Measurements from ENCODE around the gene CDC14B. TPM values are rescaled to one million over a fixed set of nuclear protein-coding genes. Genes with fewer than 3 reads are reported as not detected.

Gene CDC14B
- total and polyA plus RNA-seq, 2 experiments from 2014 or later: 48.5 to 49.4 TPM

DNA sequence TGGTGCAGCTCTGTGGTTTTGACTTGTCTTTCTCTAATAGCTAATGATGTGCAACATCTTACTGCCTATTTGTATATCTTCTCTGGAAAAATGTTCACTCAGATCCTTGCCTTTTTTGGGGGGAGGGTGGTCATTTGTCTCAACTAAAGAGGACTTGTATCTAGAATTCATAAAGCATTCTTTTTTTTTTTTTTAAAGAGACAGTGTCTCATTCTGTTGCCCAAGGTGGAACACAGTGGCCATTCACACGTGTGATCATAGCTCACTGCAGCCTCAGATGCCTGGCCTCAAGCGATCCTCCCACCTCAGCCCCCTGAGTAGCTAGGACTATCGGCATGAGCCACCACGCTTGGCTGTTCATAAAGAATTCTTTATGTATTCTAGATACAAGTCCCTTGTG lies 136.4 kb downstream of the CDC14B start:
- TF ChIP-seq, protein P1, sequence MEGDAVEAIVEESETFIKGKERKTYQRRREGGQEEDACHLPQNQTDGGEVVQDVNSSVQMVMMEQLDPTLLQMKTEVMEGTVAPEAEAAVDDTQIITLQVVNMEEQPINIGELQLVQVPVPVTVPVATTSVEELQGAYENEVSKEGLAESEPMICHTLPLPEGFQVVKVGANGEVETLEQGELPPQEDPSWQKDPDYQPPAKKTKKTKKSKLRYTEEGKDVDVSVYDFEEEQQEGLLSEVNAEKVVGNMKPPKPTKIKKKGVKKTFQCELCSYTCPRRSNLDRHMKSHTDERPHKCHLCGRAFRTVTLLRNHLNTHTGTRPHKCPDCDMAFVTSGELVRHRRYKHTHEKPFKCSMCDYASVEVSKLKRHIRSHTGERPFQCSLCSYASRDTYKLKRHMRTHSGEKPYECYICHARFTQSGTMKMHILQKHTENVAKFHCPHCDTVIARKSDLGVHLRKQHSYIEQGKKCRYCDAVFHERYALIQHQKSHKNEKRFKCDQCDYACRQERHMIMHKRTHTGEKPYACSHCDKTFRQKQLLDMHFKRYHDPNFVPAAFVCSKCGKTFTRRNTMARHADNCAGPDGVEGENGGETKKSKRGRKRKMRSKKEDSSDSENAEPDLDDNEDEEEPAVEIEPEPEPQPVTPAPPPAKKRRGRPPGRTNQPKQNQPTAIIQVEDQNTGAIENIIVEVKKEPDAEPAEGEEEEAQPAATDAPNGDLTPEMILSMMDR (IDR thresholded peaks at IDR 0.05; ENCODE audit: low read depth, low read length): no peak
- DNase-seq (ENCODE audit: low read depth in 1 of 2, low spot score in 1 of 2): no peak
- Histone ChIP-seq H3K27ac (no peak overlapping the region), H3K27me3 (no peaks in the 10 kb centered on the region), H3K4me1 (ENCODE audit: low read depth) (peaks cover 23% of the 10 kb centered on the region), H3K9me3 (ENCODE audit: low read depth) (no peaks in the 10 kb centered on the region), H3K36me3 (peaks cover 14% of the 10 kb centered on the region), H3K4me3 (no peak overlapping the region)

DNA sequence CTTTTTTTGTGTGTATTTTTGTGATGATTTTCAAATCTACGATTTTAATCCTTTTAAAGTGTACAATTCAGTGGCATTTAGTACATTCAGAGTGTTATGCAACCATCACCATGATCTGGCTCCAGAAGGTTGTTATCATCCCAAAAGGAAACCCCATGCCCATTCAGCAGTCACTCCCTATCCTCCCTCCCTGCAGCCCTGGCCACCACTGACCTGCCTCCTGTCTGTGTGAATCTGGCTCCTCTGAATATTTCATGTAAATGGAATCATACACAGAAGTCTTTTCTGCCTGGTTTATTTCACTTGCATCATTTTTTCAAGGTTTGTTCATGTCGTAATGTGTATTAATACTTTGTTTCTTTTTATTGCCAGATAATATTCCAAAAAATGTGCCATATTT lies 137.2 kb downstream of the CDC14B start:
- peak in 1 of 2 donors; percentile 54 for DNase-seq (ENCODE audit: low read depth in 1 of 2, low spot score in 1 of 2)
- peaks cover 8% of the 10 kb centered on the region for H3K36me3 ChIP-seq
- H3K27me3 ChIP-seq: no peaks in the 10 kb centered on the region
- H3K9me3 ChIP-seq (ENCODE audit: low read depth): no peaks in the 10 kb centered on the region
- H3K27ac ChIP-seq: no peak overlapping the region
- no peak overlapping the region for H3K4me3 ChIP-seq
- H3K4me1 ChIP-seq (ENCODE audit: low read depth): peaks cover 18% of the 10 kb centered on the region
- TF ChIP-seq, protein P1 (IDR thresholded peaks at IDR 0.05; ENCODE audit: low read depth, low read length): no peak

DNA sequence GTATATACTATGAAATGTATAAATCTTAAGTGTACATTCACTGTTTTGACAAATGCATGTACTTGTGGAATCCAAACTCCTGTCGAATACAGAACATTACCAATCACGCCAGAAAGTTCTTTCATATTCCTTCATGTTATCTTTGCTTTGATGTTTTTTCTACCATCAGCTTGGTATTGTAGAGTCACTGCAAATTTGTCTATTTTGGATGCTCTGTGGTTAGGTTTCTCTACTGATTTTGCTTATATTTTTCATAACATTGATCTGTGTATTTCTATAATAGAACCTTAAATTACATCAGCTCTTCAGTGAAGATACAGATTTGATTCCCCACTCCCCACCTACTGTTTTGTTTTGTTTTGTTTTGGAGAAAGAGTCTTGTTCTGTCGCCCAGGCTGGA lies 138.9 kb downstream of the CDC14B start:
- Histone ChIP-seq H3K36me3 (peaks cover 7% of the 10 kb centered on the region), H3K27ac (no peak overlapping the region), H3K4me3 (no peak overlapping the region), H3K9me3 (ENCODE audit: low read depth) (no peaks in the 10 kb centered on the region), H3K4me1 (ENCODE audit: low read depth) (peaks cover 11% of the 10 kb centered on the region), H3K27me3 (no peaks in the 10 kb centered on the region)
- DNase-seq (ENCODE audit: low read depth in 1 of 2, low spot score in 1 of 2): no peak
- TF ChIP-seq, protein P1 (IDR thresholded peaks at IDR 0.05; ENCODE audit: low read depth, low read length): no peak

DNA sequence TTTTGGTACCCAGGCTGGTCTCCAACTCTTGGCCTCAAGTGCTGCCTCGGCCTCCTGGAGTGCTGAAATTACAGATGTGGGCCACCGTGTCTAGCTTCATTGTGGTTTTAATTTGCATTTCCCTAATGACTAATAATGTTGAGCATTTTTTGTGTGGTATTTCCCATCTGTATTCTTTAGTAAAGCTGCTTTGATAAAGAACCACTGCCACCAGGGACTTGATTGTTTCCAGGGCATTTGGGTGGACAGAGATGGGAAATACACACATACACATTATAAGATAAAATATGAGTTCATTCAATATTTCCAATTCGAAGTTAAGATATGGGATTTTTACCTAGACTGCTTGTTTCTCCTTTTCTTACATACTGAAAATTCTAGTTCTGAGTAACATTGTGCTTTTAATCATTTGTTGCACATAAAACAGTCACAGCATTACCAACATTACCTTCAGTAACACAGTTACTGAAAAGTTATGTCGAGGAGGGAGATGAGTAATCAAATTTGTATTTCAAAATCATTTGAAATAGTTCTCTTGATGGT lies 140.7 kb downstream of the CDC14B start:
- Histone ChIP-seq H3K27ac (peak overlapping the region; percentile 2), H3K27me3 (no peaks in the 10 kb centered on the region), H3K4me1 (ENCODE audit: low read depth) (peaks cover 10% of the 10 kb centered on the region), H3K9me3 (ENCODE audit: low read depth) (no peaks in the 10 kb centered on the region), H3K36me3 (peaks cover 11% of the 10 kb centered on the region), H3K4me3 (no peak overlapping the region)
- TF ChIP-seq, protein P1 (IDR thresholded peaks at IDR 0.05; ENCODE audit: low read depth, low read length): no peak
- DNase-seq (ENCODE audit: low read depth in 1 of 2, low spot score in 1 of 2): peak in 1 of 2 donors; percentile 56

DNA sequence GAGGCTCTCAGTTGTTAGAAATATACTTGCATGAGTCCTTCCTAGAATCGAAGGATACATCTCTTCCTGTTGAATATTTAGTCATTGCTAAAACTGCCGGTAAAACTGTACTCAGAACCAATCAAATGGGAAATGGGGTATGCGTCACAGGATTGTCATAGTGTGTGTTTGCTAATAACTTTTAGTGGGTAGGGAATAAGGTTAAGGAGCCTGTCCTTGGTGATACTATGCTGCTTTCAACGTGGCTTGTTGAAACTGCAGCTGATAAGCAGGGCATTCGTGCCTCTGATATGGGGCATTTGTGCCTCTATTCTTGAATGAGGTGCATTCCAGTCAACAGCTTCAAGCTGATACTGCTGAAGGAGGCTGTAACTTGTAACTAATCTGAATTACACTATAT lies 143.1 kb downstream of the CDC14B start:
- H3K27me3 ChIP-seq: no peaks in the 10 kb centered on the region
- H3K4me3 ChIP-seq: no peak overlapping the region
- H3K36me3 ChIP-seq: peaks cover 15% of the 10 kb centered on the region
- H3K27ac ChIP-seq: peak overlapping the region; percentile 83
- H3K9me3 ChIP-seq (ENCODE audit: low read depth): no peaks in the 10 kb centered on the region
- H3K4me1 ChIP-seq (ENCODE audit: low read depth): peaks cover 10% of the 10 kb centered on the region
- peak in 1 of 2 donors; percentile 85 for DNase-seq (ENCODE audit: low read depth in 1 of 2, low spot score in 1 of 2)
- TF ChIP-seq, protein P1 (IDR thresholded peaks at IDR 0.05; ENCODE audit: low read depth, low read length): no peak
